ENCODE data around the gene HNRNPK.

The HNRNPK gene

DNA sequence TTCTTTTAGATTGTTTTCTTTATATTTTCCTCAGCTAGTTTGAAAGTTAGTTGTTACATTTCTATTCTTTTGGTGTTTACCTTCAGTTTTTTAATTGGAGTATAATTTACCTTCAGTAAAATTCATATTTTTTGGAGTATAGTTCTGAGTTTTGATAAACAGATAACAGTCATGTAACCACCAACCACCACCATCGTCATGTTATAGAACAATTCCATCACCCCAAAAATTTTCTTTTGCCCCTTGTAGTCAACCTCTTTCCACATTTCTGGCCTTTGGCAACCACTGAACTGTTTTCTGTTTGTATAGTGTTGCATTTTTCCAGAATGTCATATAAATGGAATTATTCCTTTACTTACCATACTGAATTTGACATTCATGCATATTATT, 7.4 kb upstream of the HNRNPK start:
- H3K4me3 ChIP-seq (replicated peaks; ENCODE audit: low read depth, low read length) = no peak overlapping the region
- DNase-seq (ENCODE audit: low read depth) = no peak
- TF ChIP-seq, protein P1, sequence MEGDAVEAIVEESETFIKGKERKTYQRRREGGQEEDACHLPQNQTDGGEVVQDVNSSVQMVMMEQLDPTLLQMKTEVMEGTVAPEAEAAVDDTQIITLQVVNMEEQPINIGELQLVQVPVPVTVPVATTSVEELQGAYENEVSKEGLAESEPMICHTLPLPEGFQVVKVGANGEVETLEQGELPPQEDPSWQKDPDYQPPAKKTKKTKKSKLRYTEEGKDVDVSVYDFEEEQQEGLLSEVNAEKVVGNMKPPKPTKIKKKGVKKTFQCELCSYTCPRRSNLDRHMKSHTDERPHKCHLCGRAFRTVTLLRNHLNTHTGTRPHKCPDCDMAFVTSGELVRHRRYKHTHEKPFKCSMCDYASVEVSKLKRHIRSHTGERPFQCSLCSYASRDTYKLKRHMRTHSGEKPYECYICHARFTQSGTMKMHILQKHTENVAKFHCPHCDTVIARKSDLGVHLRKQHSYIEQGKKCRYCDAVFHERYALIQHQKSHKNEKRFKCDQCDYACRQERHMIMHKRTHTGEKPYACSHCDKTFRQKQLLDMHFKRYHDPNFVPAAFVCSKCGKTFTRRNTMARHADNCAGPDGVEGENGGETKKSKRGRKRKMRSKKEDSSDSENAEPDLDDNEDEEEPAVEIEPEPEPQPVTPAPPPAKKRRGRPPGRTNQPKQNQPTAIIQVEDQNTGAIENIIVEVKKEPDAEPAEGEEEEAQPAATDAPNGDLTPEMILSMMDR (IDR thresholded peaks at IDR 0.05; ENCODE audit: low read length, missing control alignments) = no peak

DNA sequence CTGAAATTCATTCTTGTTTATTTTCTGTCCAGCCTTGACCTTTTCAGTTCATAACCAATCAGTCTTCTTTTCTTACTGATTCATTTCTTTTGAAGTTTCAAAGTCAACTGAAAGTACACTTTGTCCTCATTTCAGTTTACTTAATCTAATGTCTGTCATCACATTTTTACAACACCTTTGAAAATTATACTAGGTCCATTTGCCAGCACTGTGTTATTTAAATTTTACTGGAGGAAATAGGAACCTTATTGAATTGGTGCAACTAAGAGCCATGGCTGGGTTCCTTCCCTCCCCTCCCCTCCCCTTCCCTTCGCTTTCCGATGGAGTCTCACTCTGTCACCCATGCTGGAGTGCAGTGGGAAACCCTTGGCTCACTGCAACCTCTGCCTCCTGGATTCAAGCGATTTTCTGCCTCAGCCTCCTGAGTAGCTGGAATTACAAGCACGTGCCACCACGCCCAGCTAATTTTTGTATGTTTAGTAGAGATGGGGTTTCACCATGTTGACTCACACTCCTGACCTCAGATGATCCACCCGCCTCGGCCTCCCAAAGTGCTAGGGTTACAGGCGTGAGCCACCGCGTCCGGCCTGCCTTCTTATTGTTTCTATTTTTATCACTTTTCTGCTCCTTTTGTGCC, 6.9 kb upstream of the HNRNPK start:
- TF ChIP-seq, protein P1 (IDR thresholded peaks at IDR 0.05; ENCODE audit: low read length, missing control alignments) = no peak
- H3K4me3 ChIP-seq (replicated peaks; ENCODE audit: low read depth, low read length) = no peak overlapping the region
- DNase-seq (ENCODE audit: low read depth) = no peak

DNA sequence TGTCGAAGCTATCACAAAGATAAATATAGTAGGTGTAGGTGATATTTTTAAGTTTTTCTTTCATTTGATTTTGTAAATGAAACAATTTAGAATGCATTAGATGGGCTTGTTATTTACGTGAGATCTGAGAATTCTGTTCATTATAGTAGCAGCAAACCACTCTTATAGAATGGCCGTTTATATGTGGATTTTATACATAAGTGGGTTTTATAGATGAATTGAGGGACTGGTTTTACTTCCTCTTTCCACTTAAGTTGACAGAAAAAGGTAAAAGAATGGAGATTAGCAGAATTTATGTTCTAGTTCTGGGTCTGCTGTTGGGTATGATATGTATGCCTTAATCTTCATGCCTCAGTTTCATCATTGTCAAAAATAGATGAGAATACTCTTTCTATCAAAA, 6.2 kb upstream of the HNRNPK start:
- DNase-seq (ENCODE audit: low read depth) = no peak
- H3K4me3 ChIP-seq (replicated peaks; ENCODE audit: low read depth, low read length) = no peak overlapping the region
- TF ChIP-seq, protein P1 (IDR thresholded peaks at IDR 0.05; ENCODE audit: low read length, missing control alignments) = no peak

DNA sequence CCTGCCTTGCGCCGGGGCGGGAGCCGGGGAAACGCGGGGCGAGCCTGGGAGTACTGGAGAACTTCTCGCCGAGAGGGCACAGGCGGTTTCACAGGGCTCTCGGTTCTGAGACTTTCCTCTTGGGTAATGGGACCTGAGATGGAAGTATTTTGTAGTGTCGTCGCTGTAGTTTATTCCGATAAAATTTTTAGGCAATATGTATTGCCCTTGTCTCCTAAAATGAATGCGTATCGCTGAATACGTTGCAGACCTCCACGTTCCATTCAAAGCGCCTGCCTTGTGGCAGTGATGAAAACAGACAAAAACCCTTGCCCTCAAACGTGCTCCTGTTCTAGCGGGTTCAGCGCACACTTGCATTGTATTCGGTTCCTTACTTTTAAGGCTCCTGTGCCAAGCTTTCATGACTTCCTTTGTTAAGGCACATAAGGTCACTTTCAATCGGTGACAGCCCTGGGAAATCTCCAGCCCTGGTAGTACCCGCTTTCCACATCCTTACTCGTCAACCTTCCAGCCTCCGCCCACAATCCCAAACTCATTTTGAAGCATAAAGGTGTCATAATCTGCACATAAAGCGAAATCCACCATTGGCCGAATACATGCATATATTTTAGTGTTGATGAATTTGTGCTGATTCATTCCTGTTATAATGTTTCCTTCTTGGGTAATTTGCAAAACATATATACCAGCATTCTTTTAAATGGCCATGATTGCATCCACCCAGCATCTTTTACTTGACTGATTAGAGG, 1.3 kb upstream of the HNRNPK start:
- H3K4me3 ChIP-seq (replicated peaks; ENCODE audit: low read depth, low read length) = peak overlapping the region; percentile 75
- peak; percentile 46 for DNase-seq (ENCODE audit: low read depth)
- TF ChIP-seq, protein P1 (IDR thresholded peaks at IDR 0.05; ENCODE audit: low read length, missing control alignments) = no peak

DNA sequence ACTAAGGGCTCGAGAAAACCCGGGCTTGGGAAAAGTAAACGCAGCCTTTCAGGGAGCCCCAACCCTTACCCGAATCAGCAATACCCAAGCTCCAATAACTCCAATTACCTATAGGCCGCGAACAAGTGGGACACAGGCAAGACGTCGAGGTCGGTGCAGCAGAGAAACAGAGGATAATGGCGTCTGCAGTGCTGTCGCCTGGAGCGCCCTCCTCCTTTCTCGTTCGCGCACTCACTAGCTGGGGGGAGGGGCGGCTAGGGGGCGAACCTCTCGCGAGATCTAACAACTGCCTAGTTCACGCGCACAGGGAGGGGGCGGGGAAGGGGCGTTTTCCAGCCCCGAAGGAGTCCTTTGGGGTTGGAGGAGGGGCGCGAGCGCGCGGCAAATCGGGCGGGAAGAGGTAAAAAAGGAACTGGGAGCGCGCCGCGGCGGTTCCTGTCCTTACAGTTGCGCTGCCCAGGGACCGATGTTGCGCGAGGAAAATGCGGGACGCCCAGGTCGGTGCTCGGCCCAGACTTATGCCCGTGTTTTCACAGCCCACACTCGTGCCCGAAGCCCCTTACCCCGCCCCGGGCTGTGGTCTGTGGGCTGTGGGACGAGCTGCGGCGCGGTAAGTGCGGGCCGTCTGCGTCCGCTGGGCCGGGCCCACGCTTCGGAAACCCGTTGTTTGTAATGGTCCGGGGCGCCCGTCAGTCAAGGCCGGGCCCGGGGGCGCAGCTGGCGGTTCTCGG, 545 bp upstream of the HNRNPK start, which contains the start of gene RMI1:
RMI1 (plus strand) TSS at position 411 of the 731 bp plus-strand sequence. CDS start 20,182 bp downstream, outside the sequence.
- DNase-seq (ENCODE audit: low read depth) = peak; percentile 99
- TF ChIP-seq, protein P1 (IDR thresholded peaks at IDR 0.05; ENCODE audit: low read length, missing control alignments) = peak; percentile 7

DNA sequence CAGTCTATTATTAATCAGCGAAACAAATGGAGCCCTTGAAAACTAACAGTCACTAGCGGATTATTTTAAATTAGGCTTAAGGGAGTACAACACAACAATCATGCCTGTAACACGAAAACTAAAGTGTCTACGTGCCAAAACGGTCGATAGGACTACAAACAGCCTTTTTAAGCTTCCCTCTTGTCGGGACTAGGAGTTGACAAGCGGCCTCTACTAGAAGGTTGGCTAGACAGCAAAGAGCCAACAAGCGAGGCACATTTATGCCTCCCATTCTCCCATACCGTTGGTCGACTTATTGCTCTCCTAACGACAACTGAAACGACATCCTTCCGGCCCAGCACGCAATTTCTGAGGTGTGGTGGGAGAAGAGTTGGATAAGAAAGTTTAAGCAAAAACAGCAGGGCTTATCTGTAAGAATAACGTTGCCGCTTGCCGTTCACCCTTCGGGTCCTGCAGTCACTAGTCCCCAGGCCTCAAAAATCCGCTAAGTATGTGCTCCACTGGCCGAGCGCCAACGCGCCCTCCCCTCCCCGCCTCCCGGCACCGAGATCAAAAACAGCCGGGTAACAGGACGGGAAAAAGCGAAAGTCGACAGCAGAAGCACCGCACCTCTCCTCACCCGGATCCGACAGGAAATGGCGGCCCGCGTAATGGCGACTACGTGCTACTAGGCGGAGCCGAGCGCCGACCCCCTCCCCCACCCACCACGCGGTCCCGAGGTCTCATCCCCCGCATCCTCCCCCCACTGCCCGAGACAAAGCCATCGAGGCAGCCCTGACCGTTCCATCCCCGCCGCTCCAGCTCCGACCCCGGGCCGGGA, 813 bp downstream of the HNRNPK start:
- DNase-seq (ENCODE audit: low read depth) = peak; percentile 85
- TF ChIP-seq, protein P1 (IDR thresholded peaks at IDR 0.05; ENCODE audit: low read length, missing control alignments) = no peak
- H3K4me3 ChIP-seq (replicated peaks; ENCODE audit: low read depth, low read length) = peak overlapping the region; percentile 75

More for the DNA sequence above, 545 bp upstream of the HNRNPK start, which contains the start of gene RMI1:
- peak within 1 kb of the TSS; percentile 75 for H3K4me3 ChIP-seq (replicated peaks; ENCODE audit: low read depth, low read length)

Data from fibroblast of pulmonary artery (primary cell).